LoVo (cell line): ENCODE data around the gene B4GALT6.

ENCODE experiments used
- DNase-seq: peaks from one replicate; pipeline ENCODE4 v3.0.0-alpha.2; 2016; ENCODE audit warnings: low spot score

B4GALT6 gene

DNA sequence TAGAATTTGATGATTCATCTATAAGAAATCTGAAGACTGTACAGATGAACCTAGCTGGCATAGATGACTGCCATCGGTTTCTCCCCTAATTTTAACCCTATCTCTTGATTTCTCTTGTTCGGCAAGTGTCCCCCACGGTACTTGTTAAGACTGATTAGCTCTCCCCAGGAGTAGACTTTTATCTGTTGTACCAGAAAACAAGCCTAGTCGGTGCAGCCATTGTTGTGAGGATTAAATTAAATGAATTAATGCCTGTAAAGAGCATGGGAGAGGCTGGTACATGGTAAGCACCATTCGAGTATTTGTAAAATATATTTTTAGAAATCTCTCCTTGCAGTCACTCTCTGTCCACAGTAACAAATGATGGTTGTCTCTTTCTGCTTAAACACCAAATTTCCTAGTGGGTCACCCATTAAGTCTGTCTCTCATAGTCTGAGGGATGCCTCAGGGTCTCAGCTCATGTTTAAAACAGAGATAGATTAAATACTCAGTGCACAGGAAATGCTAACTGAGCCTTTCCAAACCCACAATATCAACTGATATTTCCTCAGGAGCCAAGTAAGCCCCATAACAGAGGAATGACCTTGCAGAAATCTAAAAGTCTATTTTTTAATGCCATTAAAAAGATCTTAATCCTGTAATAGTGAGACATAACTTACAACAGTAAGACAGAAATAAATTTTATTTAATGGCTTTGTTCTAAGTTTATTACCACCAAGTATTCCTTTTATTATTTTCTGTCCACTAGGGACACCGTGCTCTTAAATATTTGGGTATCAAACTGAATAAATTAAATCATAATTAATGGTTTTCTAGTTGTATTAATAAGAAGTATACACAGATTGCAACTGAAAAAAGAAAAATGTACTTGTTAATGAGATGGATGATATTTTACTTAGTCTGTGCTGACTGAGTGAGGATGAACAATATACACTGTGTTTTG is 2.9 kb upstream of the B4GALT6 start:
- no peak for DNase-seq

- no peak for DNase-seq
Measured at GRCh38 chr18:31686572-31686971, 2.2 kb upstream of the B4GALT6 start.

- peak; percentile 86 for DNase-seq
Measured at GRCh38 chr18:31685097-31686082, 1.0 kb upstream of the B4GALT6 start.

- DNase-seq: no peak
Measured at GRCh38 chr18:31683968-31684278, 458 bp downstream of the B4GALT6 start.

DNA sequence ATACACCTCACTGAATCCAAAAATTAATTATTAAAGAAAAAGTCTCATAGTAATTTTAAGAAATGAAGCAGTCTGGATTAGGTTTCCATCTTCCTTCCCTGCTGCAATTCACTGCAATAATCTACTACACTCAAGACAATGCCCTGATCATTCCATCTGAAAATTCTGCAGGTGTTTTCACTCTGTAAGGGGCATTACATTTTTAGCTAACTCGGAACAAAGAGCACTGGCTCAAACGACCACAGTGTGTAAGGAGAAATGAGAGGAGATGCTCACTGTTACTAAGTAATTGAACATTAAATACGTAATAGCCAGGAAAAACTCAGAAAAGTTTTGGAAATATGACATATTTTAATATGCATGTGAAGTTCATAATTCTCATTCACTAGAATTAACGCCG is 1.3 kb downstream of the B4GALT6 start:
- no peak for DNase-seq

DNA sequence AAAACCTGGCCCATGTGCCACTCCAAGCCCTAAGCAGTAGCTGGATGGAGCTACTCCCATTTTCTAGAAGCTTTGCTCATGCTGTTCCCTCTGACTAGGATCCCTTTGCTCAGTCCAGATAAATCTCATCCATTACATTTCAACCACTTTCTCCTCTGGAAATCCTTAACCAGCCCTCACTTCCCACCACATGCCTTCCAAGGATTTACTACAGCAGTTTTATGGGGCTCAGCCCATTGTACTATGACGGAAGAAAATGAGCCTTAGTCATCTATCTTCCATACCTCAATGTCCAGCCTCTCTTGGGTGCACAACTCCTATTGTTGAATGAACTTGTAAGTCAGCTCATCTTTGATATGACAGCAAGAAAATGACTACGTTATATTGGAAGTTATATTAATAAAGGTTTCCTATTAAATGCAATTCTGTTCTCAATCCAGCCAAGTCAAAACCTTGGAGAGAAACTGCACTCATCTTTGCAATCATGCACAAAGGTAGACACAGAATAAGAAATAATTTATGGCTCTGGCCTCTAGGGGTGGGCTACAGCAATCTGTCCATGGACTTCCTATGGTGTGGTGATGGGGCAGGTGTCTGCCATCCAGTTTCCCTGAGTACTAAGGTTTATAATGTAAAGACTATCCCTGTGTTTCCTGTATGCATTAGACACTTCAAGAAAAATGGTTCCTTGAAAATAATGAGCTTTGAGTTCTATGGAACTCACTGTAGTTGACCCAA is 3.4 kb downstream of the B4GALT6 start:
- peak; percentile 36 for DNase-seq

DNA sequence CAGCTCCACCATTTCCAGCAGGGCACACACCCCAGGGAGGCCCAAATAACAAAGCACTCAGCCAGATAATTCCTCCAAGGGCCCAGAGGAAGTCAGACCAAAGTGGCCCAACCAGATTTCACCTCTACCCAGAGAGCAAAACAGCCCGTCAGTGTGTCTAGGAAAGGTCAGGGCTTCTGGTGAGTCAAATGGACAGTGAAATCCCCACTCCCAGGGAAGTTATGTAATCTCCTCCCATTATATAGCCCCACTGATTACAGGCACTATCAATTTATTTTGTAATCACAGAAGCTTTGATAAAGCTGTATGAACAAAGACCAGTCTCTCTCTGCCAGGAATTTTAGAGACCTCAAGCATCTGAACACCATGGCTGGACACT is 4.0 kb downstream of the B4GALT6 start:
- no peak for DNase-seq

DNA sequence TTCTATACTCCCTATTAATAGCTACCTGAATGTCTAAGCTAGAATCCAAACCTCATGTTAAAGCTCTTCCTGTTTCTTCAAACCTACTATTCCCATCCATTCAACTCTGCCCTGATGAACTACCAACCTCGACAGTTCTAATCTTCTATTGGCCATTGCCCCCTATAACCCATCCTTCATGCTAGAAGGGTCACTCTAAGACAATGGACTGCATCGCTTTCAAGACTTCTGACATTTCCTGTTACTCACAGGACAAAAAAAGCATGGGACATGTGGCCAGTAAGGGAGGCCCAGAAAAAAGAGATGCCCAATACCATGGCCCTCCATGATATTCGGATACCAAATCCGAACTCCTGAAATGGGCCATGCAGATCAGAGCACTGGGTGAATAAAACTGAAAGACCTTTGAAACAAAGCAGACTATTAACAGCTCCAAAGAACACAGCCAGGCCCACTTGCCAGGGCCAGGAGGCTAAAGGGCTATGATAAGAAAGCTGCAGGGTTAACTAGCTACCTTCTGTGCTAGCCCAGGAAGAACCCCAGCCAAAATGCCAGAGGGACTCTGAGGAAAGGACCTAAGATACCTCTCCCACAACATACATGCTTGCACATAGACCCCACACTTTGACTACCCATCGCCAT is 4.5 kb downstream of the B4GALT6 start:
- no peak for DNase-seq

GRCh38 chr18:31679133-31679742 is 5.1 kb downstream of the B4GALT6 start:
- DNase-seq: peak; percentile 54

DNA sequence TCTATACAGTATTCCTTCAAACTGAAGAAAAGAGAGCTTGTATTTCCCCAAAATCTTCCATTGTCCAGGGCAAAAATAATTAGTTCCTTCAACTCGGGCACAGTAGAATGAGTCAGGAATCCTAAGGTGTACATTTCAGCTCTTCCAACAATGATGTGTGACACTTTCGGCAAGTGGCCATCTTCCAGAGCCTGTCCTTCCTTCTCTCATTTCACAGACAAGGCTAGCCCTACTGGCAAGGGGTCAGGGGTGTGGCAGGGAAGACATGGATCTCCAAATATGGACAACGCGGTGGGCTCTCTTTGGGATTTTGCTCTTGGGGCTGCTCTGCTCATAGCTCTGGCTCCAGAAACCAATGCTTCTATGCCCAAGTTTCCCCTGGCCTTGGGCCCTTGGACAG is 6.0 kb downstream of the B4GALT6 start:
- DNase-seq: no peak

- DNase-seq: no peak
Measured at GRCh38 chr18:31677592-31677991, 6.8 kb downstream of the B4GALT6 start.

- DNase-seq: no peak
Measured at GRCh38 chr18:31675404-31675803, 9.0 kb downstream of the B4GALT6 start.

DNA sequence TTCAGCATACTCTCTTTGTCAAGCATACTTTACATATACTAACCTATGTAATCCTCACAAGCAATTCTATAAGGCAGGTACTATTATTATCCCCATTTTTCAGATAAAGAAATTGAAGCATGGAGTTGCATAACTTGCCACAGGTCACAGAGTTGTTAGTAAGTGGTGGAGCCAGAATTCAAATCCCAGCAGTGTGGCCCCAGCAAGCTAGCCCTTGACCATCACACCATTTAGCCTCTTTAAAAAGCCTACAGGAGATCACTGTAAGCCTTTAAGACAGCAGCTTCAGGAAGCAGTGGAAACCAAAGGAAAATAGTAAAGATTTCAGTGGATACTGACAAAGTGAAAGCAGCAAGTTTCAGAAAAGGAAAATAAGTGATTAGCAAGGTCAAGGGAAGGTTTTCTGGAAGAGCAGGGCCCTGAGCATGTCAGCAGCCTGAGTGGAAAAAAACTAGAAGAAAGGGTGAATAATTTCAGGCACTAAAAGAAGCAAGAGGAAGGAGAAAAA is 11.7 kb downstream of the B4GALT6 start:
- no peak for DNase-seq

GRCh38 chr18:31671951-31672350 is 12.4 kb downstream of the B4GALT6 start:
- DNase-seq: no peak

DNA sequence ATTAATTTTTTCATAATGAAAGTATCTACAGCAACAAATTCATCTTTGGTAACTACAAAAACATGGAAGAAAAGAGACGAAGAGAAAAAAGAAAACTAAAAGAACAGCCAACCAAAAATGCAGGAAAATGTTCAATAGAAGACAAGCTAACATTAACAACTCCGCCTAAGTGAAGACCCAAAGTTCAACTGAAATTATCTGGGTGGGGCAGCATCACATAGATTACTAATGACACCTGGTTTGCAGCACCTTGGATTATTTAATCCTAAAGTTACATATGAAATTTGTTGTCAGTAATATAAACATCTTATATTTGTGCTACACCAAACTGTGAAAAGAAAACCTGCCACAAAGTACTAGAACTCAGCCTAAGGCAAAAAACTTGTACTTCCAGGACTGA is 14.8 kb downstream of the B4GALT6 start:
- no peak for DNase-seq

DNA sequence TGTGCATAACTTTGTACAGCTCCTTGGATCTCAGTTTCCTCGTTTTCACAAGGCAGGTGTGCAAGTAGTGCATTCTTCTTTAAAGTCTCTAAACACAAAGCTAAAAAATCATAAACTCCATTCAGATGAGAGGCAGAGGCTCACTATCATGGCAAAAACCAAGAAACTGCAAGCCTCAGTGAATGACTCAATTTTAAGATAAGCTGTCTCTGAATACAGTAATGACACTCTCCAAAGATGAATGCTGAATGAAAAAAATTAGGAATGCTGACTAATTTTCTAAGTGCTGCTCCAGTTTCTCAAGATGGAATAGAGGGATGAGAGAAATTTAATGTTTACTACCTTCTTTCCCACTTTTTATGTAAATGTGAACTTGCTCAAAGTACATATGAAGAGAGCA is 17.2 kb downstream of the B4GALT6 start:
- no peak for DNase-seq

DNA sequence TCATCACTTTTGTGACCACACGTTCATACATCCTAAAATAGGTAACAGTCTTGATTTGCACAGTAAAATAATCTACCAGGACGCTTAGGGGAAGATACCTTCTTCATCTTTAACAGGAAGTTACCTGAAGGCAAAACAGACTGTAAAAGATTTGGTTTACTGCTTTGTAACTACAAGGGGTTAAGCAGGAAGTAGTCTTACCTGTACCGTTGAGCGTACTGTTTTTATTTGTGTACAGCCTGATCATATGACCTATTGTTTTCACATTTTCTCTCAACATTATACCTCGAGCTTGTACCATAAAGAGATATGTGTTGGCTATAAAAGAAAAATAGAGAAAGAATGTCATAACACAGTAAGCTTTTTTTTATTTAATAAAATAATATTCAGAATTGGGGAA is 18.3 kb downstream of the B4GALT6 start:
- no peak for DNase-seq

DNA sequence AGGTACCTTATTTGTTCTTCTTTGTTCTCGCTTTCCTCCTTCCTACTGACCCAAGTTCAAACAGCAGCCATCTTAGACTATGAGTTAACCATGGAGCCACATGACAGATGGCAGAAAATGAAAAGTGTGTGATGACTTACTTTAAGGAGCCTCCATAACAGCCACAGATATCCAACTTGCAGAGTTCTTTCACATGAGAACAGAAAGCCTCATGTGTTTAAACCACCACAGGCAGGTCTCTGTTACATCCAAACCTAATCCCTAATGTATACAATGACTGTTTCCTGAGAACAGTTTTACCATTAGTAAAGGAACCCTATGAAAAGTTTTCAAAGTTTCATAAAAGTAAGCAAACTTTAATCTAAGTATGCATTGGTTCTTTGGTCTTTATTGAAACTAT is 20.3 kb downstream of the B4GALT6 start:
- no peak for DNase-seq

GRCh38 chr18:31661965-31662364 is 22.4 kb downstream of the B4GALT6 start:
- DNase-seq: no peak

GRCh38 chr18:31660763-31661162 is 23.6 kb downstream of the B4GALT6 start:
- DNase-seq: no peak

DNA sequence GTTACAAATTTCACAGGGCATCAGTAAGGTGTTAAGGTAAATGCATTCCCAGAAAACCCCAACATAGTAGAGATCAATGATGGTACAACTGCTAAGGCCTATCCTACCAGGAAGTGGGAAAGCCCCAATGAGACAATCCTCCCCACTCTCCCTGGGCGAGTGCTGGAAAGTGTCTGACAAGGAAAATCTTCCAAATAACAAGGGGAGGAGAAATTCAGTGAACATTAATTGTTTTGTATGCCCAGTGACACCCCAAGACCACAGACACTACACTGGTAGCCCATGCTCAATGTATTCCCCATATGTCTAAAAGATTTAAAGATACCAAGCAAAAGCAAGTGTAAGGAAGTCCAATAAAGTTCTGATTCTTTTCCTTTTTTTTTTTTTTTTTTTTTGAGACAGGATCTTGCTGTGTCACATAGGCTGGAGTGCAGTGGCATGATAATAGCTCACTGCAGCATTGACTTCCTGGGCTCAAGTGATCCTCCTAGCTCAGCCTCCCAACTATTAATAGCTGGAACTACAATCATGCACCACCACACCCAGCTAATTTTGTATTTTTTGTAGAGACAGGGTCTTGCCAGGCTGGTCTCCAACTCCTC is 24.7 kb downstream of the B4GALT6 start:
- DNase-seq: no peak
